ENCODE results near the gene DOCK1. TPM values are rescaled to one million over a fixed set of nuclear protein-coding genes. Genes with fewer than 3 reads are reported as not detected.

Gene DOCK1
- total RNA-seq, 1 experiment from 2014 or later: 32.6 TPM

- DNase-seq (ENCODE audit: low spot score): no peak
Measured at GRCh38 chr10:127080317-127080716, 175.1 kb downstream of the DOCK1 start.

- no peak for DNase-seq (ENCODE audit: low spot score)
Measured at GRCh38 chr10:127081851-127082345, 176.7 kb downstream of the DOCK1 start.

GRCh38 chr10:127082651-127083050 is 177.4 kb downstream of the DOCK1 start:
- DNase-seq (ENCODE audit: low spot score): no peak

GRCh38 chr10:127085957-127086356 is 180.7 kb downstream of the DOCK1 start:
- DNase-seq (ENCODE audit: low spot score): no peak

GRCh38 chr10:127088908-127089307 is 183.7 kb downstream of the DOCK1 start:
- no peak for DNase-seq (ENCODE audit: low spot score)

GRCh38 chr10:127089446-127089845 is 184.2 kb downstream of the DOCK1 start:
- no peak for DNase-seq (ENCODE audit: low spot score)

- DNase-seq (ENCODE audit: low spot score): peak; percentile 28
Measured at GRCh38 chr10:127090138-127090537, 184.9 kb downstream of the DOCK1 start.

- no peak for DNase-seq (ENCODE audit: low spot score)
Measured at GRCh38 chr10:127091354-127091753, 186.1 kb downstream of the DOCK1 start.

- DNase-seq (ENCODE audit: low spot score): no peak
Measured at GRCh38 chr10:127092916-127093315, 187.7 kb downstream of the DOCK1 start.

- no peak for DNase-seq (ENCODE audit: low spot score)
Measured at GRCh38 chr10:127094984-127095383, 189.8 kb downstream of the DOCK1 start.

GRCh38 chr10:127100983-127101615 is 195.9 kb downstream of the DOCK1 start:
- no peak for DNase-seq (ENCODE audit: low spot score)

- DNase-seq (ENCODE audit: low spot score): peak; percentile 6
Measured at GRCh38 chr10:127102176-127102575, 196.9 kb downstream of the DOCK1 start.

- DNase-seq (ENCODE audit: low spot score): no peak
Measured at GRCh38 chr10:127115100-127115499, 209.9 kb downstream of the DOCK1 start.

- DNase-seq (ENCODE audit: low spot score): peak; percentile 52
Measured at GRCh38 chr10:127117125-127117524, 211.9 kb downstream of the DOCK1 start.

GRCh38 chr10:127118034-127118433 is 212.8 kb downstream of the DOCK1 start:
- no peak for DNase-seq (ENCODE audit: low spot score)

GRCh38 chr10:127119936-127120335 is 214.7 kb downstream of the DOCK1 start:
- no peak for DNase-seq (ENCODE audit: low spot score)

GRCh38 chr10:127122831-127123230 is 217.6 kb downstream of the DOCK1 start:
- no peak for DNase-seq (ENCODE audit: low spot score)

GRCh38 chr10:127123626-127124025 is 218.4 kb downstream of the DOCK1 start:
- no peak for DNase-seq (ENCODE audit: low spot score)

GRCh38 chr10:127125331-127125730 is 220.1 kb downstream of the DOCK1 start:
- DNase-seq (ENCODE audit: low spot score): no peak

- no peak for DNase-seq (ENCODE audit: low spot score)
Measured at GRCh38 chr10:127127822-127128221, 222.6 kb downstream of the DOCK1 start.

GRCh38 chr10:127129104-127129503 is 223.9 kb downstream of the DOCK1 start:
- DNase-seq (ENCODE audit: low spot score): no peak

GRCh38 chr10:127132451-127132850 is 227.2 kb downstream of the DOCK1 start:
- DNase-seq (ENCODE audit: low spot score): no peak

GRCh38 chr10:127133225-127133624 is 228.0 kb downstream of the DOCK1 start:
- no peak for DNase-seq (ENCODE audit: low spot score)

Data from HT-29 (cell line).